Gastroesophageal sphincter (tissue), 4 donors: Measurements from ENCODE around the gene HTR4. TPM values are rescaled to one million over a fixed set of nuclear protein-coding genes. Genes with fewer than 3 reads are reported as not detected.

Experiments used
- ATAC-seq: fragments of 150-250 bp; one replicate; pipeline ENCODE4 v1.9.1; 2016; ENCODE audit warnings: mild to moderate bottlenecking, moderate library complexity
- H3K27ac ChIP-seq, 4 donors: fragments of 200-600 bp; sonication (generic) in 3 of 4; 1 replicate in 3 of 4; 2 replicates in 1 of 4; pipeline ENCODE4 v1.5.1; 2016 to 2019
- H3K27me3 ChIP-seq: fragments of 200-600 bp; sonication (generic); one replicate; pipeline ENCODE4 v1.5.1; 2019
- H3K36me3 ChIP-seq, 2 donors: fragments of 200-600 bp; sonication (generic); one replicate each; pipeline ENCODE4 v1.5.1; 2019; ENCODE audit warnings: control low read depth in 1 of 2
- H3K4me1 ChIP-seq, 3 donors: fragments of 200-600 bp; sonication (generic); 1 replicate in 2 of 3; 2 replicates in 1 of 3; pipeline ENCODE4 v1.5.1; 2016 to 2019; ENCODE audit warnings: control low read depth in 2 of 3
- H3K4me3 ChIP-seq, 2 donors: fragments of 200-600 bp; sonication (generic); one replicate each; pipeline ENCODE4 v1.5.1; 2019; ENCODE audit warnings: mild to moderate bottlenecking in 1 of 2, moderate library complexity in 1 of 2
- H3K9me3 ChIP-seq, 3 donors: fragments of 200-600 bp; sonication (generic); one replicate each; pipeline ENCODE4 v1.5.1; 2017 to 2019; ENCODE audit warnings: control low read depth in 2 of 3
- CTCF ChIP-seq, 4 experiments: fragments of 200-600 bp in 2 of 4; fragments of 450-650 bp in 2 of 4; sonication (generic) in 1 of 4; IDR thresholded peaks; one replicate each; pipeline ENCODE4 v1.5.1; 2017 to 2019; ENCODE audit warnings: antibody characterized with exemption in 4 of 4, mild to moderate bottlenecking in 2 of 4, moderate library complexity in 2 of 4
- EP300 ChIP-seq: sonication (generic); formaldehyde crosslinking; IDR thresholded peaks from one replicate; pipeline ENCODE4 v1.6.1; 2017; ENCODE audit warnings: antibody characterized with exemption, mild to moderate bottlenecking
- POLR2A ChIP-seq, 2 donors: fragments of 450-650 bp; IDR thresholded peaks; one replicate each; pipeline ENCODE4 v1.6.1; 2017; ENCODE audit warnings: antibody characterized with exemption in 2 of 2, mild to moderate bottlenecking in 2 of 2, moderate library complexity in 1 of 2
- POLR2AphosphoS5 ChIP-seq: sonication (generic); formaldehyde crosslinking; IDR thresholded peaks from one replicate; pipeline ENCODE4 v1.6.1; 2017; ENCODE audit warnings: antibody characterized with exemption
- WGBS, 2 donors: methylation state at CpG; one replicate each; pipeline ENCODE4 v1.1.5; 2018; ENCODE audit warnings: low coverage in 1 of 2; 5-methylcytosine and 5-hydroxymethylcytosine counted together
- total RNA-seq, 4 donors: library from RNA; depleted of rRNA; stranded (reverse); fragments of >200 nt; gene quantifications; one replicate each; pipeline ENCODE4 v1.1.0, GENCODE V29; 2016

Gene HTR4
- total RNA-seq, 4 donors from 2014 or later: 0.27 to 1.0 TPM; not detected in 2

- no peaks in the 10 kb centered on the region for H3K27me3 ChIP-seq
- no peak for ATAC-seq
- peaks cover 0 to 10% (median 0%) of the 10 kb centered on the region in 3 donors for H3K9me3 ChIP-seq
- peaks cover 0 to 7% (median 0%) of the 10 kb centered on the region in 3 donors for H3K4me1 ChIP-seq
- no peak for TF ChIP-seq CTCF (IDR thresholded peaks at IDR 0.05)
- no peak for TF ChIP-seq EP300
- no peak for TF ChIP-seq POLR2A (IDR thresholded peaks at IDR 0.05)
- no peak for TF ChIP-seq POLR2AphosphoS5
- H3K4me3 ChIP-seq: no peak overlapping the region
- no peak overlapping the region for H3K27ac ChIP-seq
- H3K36me3 ChIP-seq: no peaks in the 10 kb centered on the region
- 44 to 57% methylated on average over 5 to 6 of the region's 6 CpGs for WGBS, 2 donors
Observed at GRCh38 chr5:148697180-148697808, 43.0 kb upstream of the HTR4 start.

- H3K36me3 ChIP-seq: no peaks in the 10 kb centered on the region
- WGBS, 2 donors: 50 to 69% methylated on average over 2 to 3 of the region's 3 CpGs
- peaks cover 0 to 1% (median 0%) of the 10 kb centered on the region in 3 donors for H3K9me3 ChIP-seq
- H3K4me1 ChIP-seq: peaks cover 0 to 7% (median 0%) of the 10 kb centered on the region in 3 donors
- no peaks in the 10 kb centered on the region for H3K27me3 ChIP-seq
- ATAC-seq: no peak
- H3K27ac ChIP-seq: no peak overlapping the region
- TF ChIP-seq EP300 (no peak), CTCF (IDR thresholded peaks at IDR 0.05) (no peak), POLR2AphosphoS5 (no peak), POLR2A (IDR thresholded peaks at IDR 0.05) (no peak)
- H3K4me3 ChIP-seq: no peak overlapping the region
Observed at GRCh38 chr5:148696187-148697036, 42.1 kb upstream of the HTR4 start.

- Histone ChIP-seq H3K36me3 (no peaks in the 10 kb centered on the region), H3K27ac (no peak overlapping the region), H3K9me3 (peaks cover 0 to 19% (median 0%) of the 10 kb centered on the region in 3 donors), H3K27me3 (no peaks in the 10 kb centered on the region), H3K4me3 (no peak overlapping the region), H3K4me1 (peaks cover 0 to 2% (median 0%) of the 10 kb centered on the region in 3 donors)
- no peak for TF ChIP-seq POLR2AphosphoS5
- no peak for TF ChIP-seq CTCF (IDR thresholded peaks at IDR 0.05)
- TF ChIP-seq EP300: no peak
- TF ChIP-seq POLR2A (IDR thresholded peaks at IDR 0.05): no peak
- ATAC-seq: no peak
- 80% methylated on average over 1 of the region's 1 CpG for WGBS, 2 donors
Observed at GRCh38 chr5:148690945-148691344, 36.6 kb upstream of the HTR4 start.

GRCh38 chr5:148688787-148689186 is 34.5 kb upstream of the HTR4 start:
- H3K27me3 ChIP-seq: no peaks in the 10 kb centered on the region
- TF ChIP-seq POLR2A (IDR thresholded peaks at IDR 0.05): no peak
- TF ChIP-seq EP300: no peak
- TF ChIP-seq CTCF (IDR thresholded peaks at IDR 0.05): no peak
- no peak for TF ChIP-seq POLR2AphosphoS5
- no peaks in the 10 kb centered on the region for H3K4me1 ChIP-seq
- peaks cover 0 to 19% (median 0%) of the 10 kb centered on the region in 3 donors for H3K9me3 ChIP-seq
- H3K27ac ChIP-seq: no peak overlapping the region
- H3K36me3 ChIP-seq: no peaks in the 10 kb centered on the region
- no peak overlapping the region for H3K4me3 ChIP-seq
- ATAC-seq: no peak
